WTC11 (cell line): ENCODE measurements around the gene MRTFA. TPM values are rescaled to one million over a fixed set of nuclear protein-coding genes. Genes with fewer than 3 reads are reported as not detected.

Experiments
- ATAC-seq: fragments of 200-7000 bp; cut with Tn5 transposase; 2 replicates; pipeline ENCODE4 v1.10.0; 2021; ENCODE audit warnings: mild to moderate bottlenecking, moderate library complexity
- CTCF ChIA-PET: fragments of 300-600 bp; sonication (Branson Sonifier 250); formaldehyde crosslinking; loops from one replicate; lab custom pipeline; 2021; ENCODE audit warnings: antibody characterized with exemption; lab: Charles Lee
- POLR2A ChIA-PET: fragments of 350-600 bp; sonication (Branson Sonifier 250); formaldehyde crosslinking; loops from one replicate; lab custom pipeline; 2021; ENCODE audit warnings: antibody characterized with exemption; lab: Charles Lee
- DNase-seq: peaks from one replicate; pipeline ENCODE4 v3.0.0; 2021; ENCODE audit warnings: low spot score
- H3K27ac Mint-ChIP-seq: 2 replicates; pipeline ENCODE4 v1.8.0; 2021; ENCODE audit warnings: mixed read lengths
- H3K27me3 Mint-ChIP-seq: 2 replicates; pipeline ENCODE4 v1.8.0; 2021; ENCODE audit warnings: low read depth, mild to moderate bottlenecking, moderate library complexity, mixed read lengths
- H3K36me3 Mint-ChIP-seq: 2 replicates; pipeline ENCODE4 v1.8.0; 2021; ENCODE audit warnings: mixed read lengths
- H3K4me1 Mint-ChIP-seq: 2 replicates; pipeline ENCODE4 v1.8.0; 2022; ENCODE audit warnings: mixed read lengths
- H3K4me3 Mint-ChIP-seq: 2 replicates; pipeline ENCODE4 v1.8.0; 2021; ENCODE audit warnings: mild to moderate bottlenecking, moderate library complexity, mixed read lengths
- H3K9me3 Mint-ChIP-seq: 2 replicates; pipeline ENCODE4 v1.8.0; 2021; ENCODE audit warnings: mixed read lengths
- ATF6 ChIP-seq: sonication (generic); formaldehyde crosslinking; IDR thresholded peaks from 2 replicates; pipeline ENCODE4 v1.8.1; 2023; ENCODE audit warnings: mild to moderate bottlenecking, missing genetic modification reagents
- CBFB ChIP-seq: sonication (generic); formaldehyde crosslinking; IDR thresholded peaks from 2 replicates; pipeline ENCODE4 v1.8.1; 2022; ENCODE audit warnings: mild to moderate bottlenecking, low read depth, missing genetic modification reagents
- CDX4 ChIP-seq: fragments of 250-450 bp; sonication (Bioruptor Pico); IDR thresholded peaks from 2 replicates; pipeline ENCODE4 v1.9.0; 2021; ENCODE audit warnings: moderate library complexity, mild to moderate bottlenecking, inconsistent platforms, borderline replicate concordance
- ETV6 ChIP-seq: sonication (generic); formaldehyde crosslinking; IDR thresholded peaks from 2 replicates; pipeline ENCODE4 v1.8.1; 2022; ENCODE audit warnings: mild to moderate bottlenecking, missing genetic modification reagents
- HMGA2 ChIP-seq: fragments of 250-450 bp; sonication (Bioruptor Pico); IDR thresholded peaks from 2 replicates; pipeline ENCODE4 v1.4.0; 2021; ENCODE audit warnings: mild to moderate bottlenecking, moderate library complexity
- PRDM15 ChIP-seq: sonication (generic); formaldehyde crosslinking; IDR thresholded peaks from 2 replicates; pipeline ENCODE4 v1.8.0; 2022; ENCODE audit warnings: missing genetic modification reagents
- PRRX2 ChIP-seq: fragments of 250-450 bp; sonication (Bioruptor Pico); IDR thresholded peaks from 2 replicates; pipeline ENCODE4 v1.8.0; 2021; ENCODE audit warnings: mild to moderate bottlenecking
- ZBTB43 ChIP-seq: sonication (generic); formaldehyde crosslinking; IDR thresholded peaks from 2 replicates; pipeline ENCODE4 v1.8.1; 2023; ENCODE audit warnings: mild to moderate bottlenecking, missing genetic modification reagents
- ZNF232 ChIP-seq: sonication (generic); formaldehyde crosslinking; IDR thresholded peaks from 2 replicates; pipeline ENCODE4 v1.8.0; 2022; ENCODE audit warnings: mild to moderate bottlenecking, missing genetic modification reagents
- total RNA-seq: library from RNA; stranded (reverse); gene quantifications from 3 replicates; pipeline ENCODE4 v1.2.3, GENCODE V29; 2021
- TF ChIP-seq, protein P1 (sequence below): sonication (generic); formaldehyde crosslinking; IDR thresholded peaks from 2 replicates; pipeline ENCODE4 v1.8.0; 2022; ENCODE audit warnings: mild to moderate bottlenecking, missing genetic modification reagents
- TF ChIP-seq, protein P2 (sequence below): fragments of 250-450 bp; sonication (Bioruptor Pico); IDR thresholded peaks from 2 replicates; pipeline ENCODE4 v1.9.0; 2021; ENCODE audit warnings: mild to moderate bottlenecking
- TF ChIP-seq, protein P3 (sequence below): sonication (generic); formaldehyde crosslinking; IDR thresholded peaks from 2 replicates; pipeline ENCODE4 v1.8.0; 2023; ENCODE audit warnings: missing genetic modification reagents, mild to moderate bottlenecking, borderline replicate concordance
- TF ChIP-seq, protein P4 (sequence below): fragments of 250-450 bp; sonication (Bioruptor Pico); IDR thresholded peaks from 2 replicates; pipeline ENCODE4 v2.1.2; 2022; ENCODE audit warnings: mild to moderate bottlenecking, moderate library complexity

MRTFA gene
- total RNA-seq, 1 experiment from 2014 or later, result 48.4 TPM

- TF ChIP-seq, protein P1, sequence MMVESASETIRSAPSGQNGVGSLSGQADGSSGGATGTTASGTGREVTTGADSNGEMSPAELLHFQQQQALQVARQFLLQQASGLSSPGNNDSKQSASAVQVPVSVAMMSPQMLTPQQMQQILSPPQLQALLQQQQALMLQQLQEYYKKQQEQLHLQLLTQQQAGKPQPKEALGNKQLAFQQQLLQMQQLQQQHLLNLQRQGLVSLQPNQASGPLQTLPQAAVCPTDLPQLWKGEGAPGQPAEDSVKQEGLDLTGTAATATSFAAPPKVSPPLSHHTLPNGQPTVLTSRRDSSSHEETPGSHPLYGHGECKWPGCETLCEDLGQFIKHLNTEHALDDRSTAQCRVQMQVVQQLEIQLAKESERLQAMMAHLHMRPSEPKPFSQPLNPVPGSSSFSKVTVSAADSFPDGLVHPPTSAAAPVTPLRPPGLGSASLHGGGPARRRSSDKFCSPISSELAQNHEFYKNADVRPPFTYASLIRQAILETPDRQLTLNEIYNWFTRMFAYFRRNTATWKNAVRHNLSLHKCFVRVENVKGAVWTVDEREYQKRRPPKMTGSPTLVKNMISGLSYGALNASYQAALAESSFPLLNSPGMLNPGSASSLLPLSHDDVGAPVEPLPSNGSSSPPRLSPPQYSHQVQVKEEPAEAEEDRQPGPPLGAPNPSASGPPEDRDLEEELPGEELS, result no peak
- TF ChIP-seq PRDM15, result no peak
- no peak for TF ChIP-seq ZBTB43
- TF ChIP-seq, protein P2, sequence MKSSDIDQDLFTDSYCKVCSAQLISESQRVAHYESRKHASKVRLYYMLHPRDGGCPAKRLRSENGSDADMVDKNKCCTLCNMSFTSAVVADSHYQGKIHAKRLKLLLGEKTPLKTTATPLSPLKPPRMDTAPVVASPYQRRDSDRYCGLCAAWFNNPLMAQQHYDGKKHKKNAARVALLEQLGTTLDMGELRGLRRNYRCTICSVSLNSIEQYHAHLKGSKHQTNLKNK (CRISPR knock-in tag), result no peak
- TF ChIP-seq, protein P3, sequence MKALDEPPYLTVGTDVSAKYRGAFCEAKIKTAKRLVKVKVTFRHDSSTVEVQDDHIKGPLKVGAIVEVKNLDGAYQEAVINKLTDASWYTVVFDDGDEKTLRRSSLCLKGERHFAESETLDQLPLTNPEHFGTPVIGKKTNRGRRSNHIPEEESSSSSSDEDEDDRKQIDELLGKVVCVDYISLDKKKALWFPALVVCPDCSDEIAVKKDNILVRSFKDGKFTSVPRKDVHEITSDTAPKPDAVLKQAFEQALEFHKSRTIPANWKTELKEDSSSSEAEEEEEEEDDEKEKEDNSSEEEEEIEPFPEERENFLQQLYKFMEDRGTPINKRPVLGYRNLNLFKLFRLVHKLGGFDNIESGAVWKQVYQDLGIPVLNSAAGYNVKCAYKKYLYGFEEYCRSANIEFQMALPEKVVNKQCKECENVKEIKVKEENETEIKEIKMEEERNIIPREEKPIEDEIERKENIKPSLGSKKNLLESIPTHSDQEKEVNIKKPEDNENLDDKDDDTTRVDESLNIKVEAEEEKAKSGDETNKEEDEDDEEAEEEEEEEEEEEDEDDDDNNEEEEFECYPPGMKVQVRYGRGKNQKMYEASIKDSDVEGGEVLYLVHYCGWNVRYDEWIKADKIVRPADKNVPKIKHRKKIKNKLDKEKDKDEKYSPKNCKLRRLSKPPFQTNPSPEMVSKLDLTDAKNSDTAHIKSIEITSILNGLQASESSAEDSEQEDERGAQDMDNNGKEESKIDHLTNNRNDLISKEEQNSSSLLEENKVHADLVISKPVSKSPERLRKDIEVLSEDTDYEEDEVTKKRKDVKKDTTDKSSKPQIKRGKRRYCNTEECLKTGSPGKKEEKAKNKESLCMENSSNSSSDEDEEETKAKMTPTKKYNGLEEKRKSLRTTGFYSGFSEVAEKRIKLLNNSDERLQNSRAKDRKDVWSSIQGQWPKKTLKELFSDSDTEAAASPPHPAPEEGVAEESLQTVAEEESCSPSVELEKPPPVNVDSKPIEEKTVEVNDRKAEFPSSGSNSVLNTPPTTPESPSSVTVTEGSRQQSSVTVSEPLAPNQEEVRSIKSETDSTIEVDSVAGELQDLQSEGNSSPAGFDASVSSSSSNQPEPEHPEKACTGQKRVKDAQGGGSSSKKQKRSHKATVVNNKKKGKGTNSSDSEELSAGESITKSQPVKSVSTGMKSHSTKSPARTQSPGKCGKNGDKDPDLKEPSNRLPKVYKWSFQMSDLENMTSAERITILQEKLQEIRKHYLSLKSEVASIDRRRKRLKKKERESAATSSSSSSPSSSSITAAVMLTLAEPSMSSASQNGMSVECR (CRISPR knock-in tag), result no peak
- no peak for TF ChIP-seq CBFB (CRISPR knock-in tag)
- no peak for TF ChIP-seq PRRX2 (CRISPR knock-in tag)
- no peak for TF ChIP-seq CDX4
- no peak for TF ChIP-seq HMGA2 (CRISPR knock-in tag)
Observed at GRCh38 chr22:40411506-40411861, 225.0 kb downstream of the MRTFA start (continued).

DNA sequence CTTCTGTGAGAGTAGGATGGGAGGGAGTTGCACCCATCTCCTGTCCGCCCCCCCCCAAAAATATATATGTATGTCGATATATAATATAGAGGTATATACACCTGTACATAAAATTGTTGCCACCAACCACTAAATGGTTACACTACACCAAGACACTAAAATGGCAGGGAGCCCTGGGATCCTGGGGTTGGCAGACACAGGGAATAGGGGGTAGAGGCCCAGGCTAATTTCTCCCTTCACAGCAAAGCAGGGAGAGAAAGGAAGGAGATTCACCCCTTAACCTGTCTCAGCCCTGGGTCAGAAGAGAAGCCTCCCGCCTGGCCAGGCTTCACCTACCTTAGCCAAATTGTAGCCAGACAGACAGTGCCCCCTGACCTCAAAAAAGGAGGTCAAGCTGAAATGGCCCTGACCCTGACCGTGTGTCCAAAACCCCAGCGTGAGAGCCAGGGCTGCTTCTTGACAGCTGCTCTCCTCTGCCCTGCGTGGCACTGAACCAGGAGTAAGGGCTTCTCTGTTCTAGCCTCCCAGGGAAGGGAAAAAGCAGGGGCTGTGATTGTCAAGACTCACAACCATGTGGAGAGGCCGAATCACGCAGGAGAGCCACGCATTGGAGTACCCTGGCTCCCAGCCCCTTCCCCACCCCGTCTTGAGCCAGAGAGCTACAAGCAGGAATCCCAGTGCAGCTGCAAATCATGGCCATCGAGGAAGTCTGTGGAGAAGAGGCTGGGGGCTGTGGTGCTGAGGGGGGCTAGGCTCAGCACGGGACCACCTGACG, 225.6 kb downstream of the MRTFA start:
- no peak overlapping the region for H3K4me3 Mint-ChIP-seq
- DNase-seq (no peak), ATAC-seq (no peak)
- peaks cover 25% of the 10 kb centered on the region for H3K36me3 Mint-ChIP-seq
- no peaks in the 10 kb centered on the region for H3K4me1 Mint-ChIP-seq
- no peaks in the 10 kb centered on the region for H3K27me3 Mint-ChIP-seq
- no peak overlapping the region for H3K27ac Mint-ChIP-seq
- H3K9me3 Mint-ChIP-seq, result no peaks in the 10 kb centered on the region
- TF ChIP-seq, protein P4, sequence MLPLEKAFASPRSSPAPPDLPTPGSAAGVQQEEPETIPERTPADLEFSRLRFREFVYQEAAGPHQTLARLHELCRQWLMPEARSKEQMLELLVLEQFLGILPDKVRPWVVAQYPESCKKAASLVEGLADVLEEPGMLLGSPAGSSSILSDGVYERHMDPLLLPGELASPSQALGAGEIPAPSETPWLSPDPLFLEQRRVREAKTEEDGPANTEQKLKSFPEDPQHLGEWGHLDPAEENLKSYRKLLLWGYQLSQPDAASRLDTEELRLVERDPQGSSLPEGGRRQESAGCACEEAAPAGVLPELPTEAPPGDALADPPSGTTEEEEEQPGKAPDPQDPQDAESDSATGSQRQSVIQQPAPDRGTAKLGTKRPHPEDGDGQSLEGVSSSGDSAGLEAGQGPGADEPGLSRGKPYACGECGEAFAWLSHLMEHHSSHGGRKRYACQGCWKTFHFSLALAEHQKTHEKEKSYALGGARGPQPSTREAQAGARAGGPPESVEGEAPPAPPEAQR (CRISPR knock-in tag), result no peak
- TF ChIP-seq, protein P3 (CRISPR knock-in tag), result no peak
- TF ChIP-seq ZNF232 (CRISPR knock-in tag) (no peak), ETV6 (CRISPR knock-in tag) (no peak), ATF6 (no peak)
- ChIA-PET CTCF (interaction anchor here (1.0 to 2.3 kb wide), 2 partner anchors 11 to 96 kb away, joined by 3 to 8 read pairs; no protein-coding TSS in a partner anchor), POLR2A (interaction anchor here (0.6 kb wide), 1 partner anchor 19 kb away, joined by 6 read pairs; no protein-coding TSS in a partner anchor)
